Esophagus muscularis mucosa (tissue), 4 donors: Measurements from ENCODE around the gene PIP5K1A. TPM values are rescaled to one million over a fixed set of nuclear protein-coding genes. Genes with fewer than 3 reads are reported as not detected.
A peak's percentile ranks its signal among the peaks of the same experiment; 100 is the strongest.

ENCODE experiments used
- DNase-seq: peaks from one replicate; pipeline ENCODE4 v3.0.0-alpha.2; 2017; ENCODE audit errors: extremely low spot score
- H3K27ac ChIP-seq, 4 donors: fragments of 200-600 bp; sonication (generic); replicated peaks in 1 of 4; 1 replicate in 3 of 4; 2 replicates in 1 of 4; pipeline ENCODE4 v1.5.1; 2016 to 2019; ENCODE audit warnings: mild to moderate bottlenecking in 1 of 4
- H3K27me3 ChIP-seq, 4 donors: fragments of 200-600 bp; sonication (generic); one replicate each; pipeline versions ENCODE4 v1.5.1 to v1.6.0; 2016 to 2019
- H3K36me3 ChIP-seq, 4 donors: fragments of 200-600 bp; sonication (generic); one replicate each; pipeline ENCODE4 v1.5.1; 2016 to 2019
- H3K4me1 ChIP-seq, 4 donors: fragments of 200-600 bp; sonication (generic); one replicate each; pipeline ENCODE4 v1.5.1; 2016 to 2019
- H3K4me3 ChIP-seq, 4 donors: fragments of 200-600 bp; sonication (generic); 1 replicate in 2 of 4; 2 replicates in 2 of 4; pipeline ENCODE4 v1.5.1; 2016 to 2019; ENCODE audit warnings: mild to moderate bottlenecking in 4 of 4, moderate library complexity in 1 of 4
- H3K9me3 ChIP-seq, 4 donors: fragments of 200-600 bp; sonication (generic); 1 replicate in 3 of 4; 2 replicates in 1 of 4; pipeline ENCODE4 v1.5.1; 2016 to 2019
- CTCF ChIP-seq, 3 experiments: fragments of 200-600 bp in 2 of 3; fragments of 450-650 bp in 1 of 3; sonication (generic) in 2 of 3; IDR thresholded peaks; one replicate each; pipeline ENCODE4 v1.5.1; 2017 to 2019; ENCODE audit warnings: antibody characterized with exemption in 3 of 3, mild to moderate bottlenecking in 2 of 3, moderate library complexity in 1 of 3
- EP300 ChIP-seq: sonication (generic); formaldehyde crosslinking; IDR thresholded peaks from one replicate; pipeline ENCODE4 v1.6.1; 2017; ENCODE audit warnings: antibody characterized with exemption
- POLR2A ChIP-seq: fragments of 450-650 bp; IDR thresholded peaks from one replicate; pipeline ENCODE4 v1.6.1; 2017; ENCODE audit warnings: antibody characterized with exemption, moderate library complexity, mild to moderate bottlenecking, low read depth
- POLR2AphosphoS5 ChIP-seq, 2 donors: sonication (generic); formaldehyde crosslinking; IDR thresholded peaks; one replicate each; pipeline ENCODE4 v1.6.1; 2017; ENCODE audit warnings: antibody characterized with exemption in 2 of 2
- WGBS: methylation state at CpG from one replicate; pipeline ENCODE4 v1.1.5; 2018; 5-methylcytosine and 5-hydroxymethylcytosine counted together
- intact Hi-C: fragments of 100-400 bp; cut with DNase I; formaldehyde crosslinking; loops from one replicate; pipeline ENCODE4 v1.15.1; 2023
- total RNA-seq, 4 donors: library from RNA; depleted of rRNA; stranded (reverse); fragments of >200 nt; gene quantifications; one replicate each; pipeline versions ENCODE4 v1.1.0 to v1.2.1, GENCODE V29; 2016

Gene PIP5K1A
- total RNA-seq, 4 donors from 2014 or later: 44.7 to 54.9 (median 47.1) TPM

- Histone ChIP-seq H3K27me3 (no peaks in the 10 kb centered on the region), H3K4me3 (no peak overlapping the region), H3K27ac (peak overlapping the region in 1 of 4 donors; percentile 8), H3K36me3 (peaks cover 73 to 100% (median 99%) of the 10 kb centered on the region in 4 donors), H3K4me1 (peaks cover 0 to 11% (median 9%) of the 10 kb centered on the region in 4 donors), H3K9me3 (no peaks in the 10 kb centered on the region)
- no peak for DNase-seq
- WGBS: 82% methylated on average over 6 of the region's 6 CpGs
- intact Hi-C loops: no loop called here
- TF ChIP-seq POLR2A (no peak), POLR2AphosphoS5 (IDR thresholded peaks at IDR 0.05) (no peak), CTCF (IDR thresholded peaks at IDR 0.05) (no peak), EP300 (no peak)
Observed at GRCh38 chr1:151235235-151235634, 36.9 kb downstream of the PIP5K1A start.

DNA sequence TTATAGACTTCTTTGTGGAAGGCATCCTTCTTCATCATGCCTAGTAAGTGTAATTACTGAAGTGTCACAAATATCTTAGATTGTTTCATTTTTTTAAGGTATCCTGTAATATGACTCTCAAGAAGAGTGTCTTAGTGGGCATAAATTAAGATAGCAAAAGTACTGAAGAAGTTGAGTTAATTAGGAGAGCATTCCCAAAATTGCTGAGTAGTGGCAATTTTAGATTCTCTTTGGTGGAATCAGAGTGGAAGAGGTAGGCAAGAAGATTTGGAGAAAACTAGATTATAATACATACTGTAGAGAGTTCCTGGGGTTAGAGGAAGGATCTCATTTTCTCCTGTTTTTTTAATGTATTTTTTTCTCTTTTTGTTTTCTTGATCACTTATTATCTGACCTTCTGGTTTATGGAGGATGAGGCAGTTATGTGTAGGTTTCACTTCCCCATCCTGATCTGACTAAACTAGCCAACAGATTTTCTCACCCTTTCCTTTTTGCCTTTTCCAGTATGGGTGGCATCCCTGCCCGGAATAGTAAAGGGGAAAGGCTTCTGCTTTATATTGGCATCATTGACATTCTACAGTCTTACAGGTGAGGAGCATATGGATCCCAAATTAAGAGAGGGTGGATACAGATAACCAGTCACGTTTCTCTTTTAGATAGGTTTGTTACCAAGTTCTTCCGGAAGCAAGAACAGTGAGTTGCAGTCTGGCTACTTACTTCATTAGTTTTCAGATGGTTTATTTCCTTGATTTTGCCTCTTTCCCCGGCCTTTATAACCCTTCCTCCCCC is 39.5 kb downstream of the PIP5K1A start:
- peaks cover 0 to 37% (median 23%) of the 10 kb centered on the region in 4 donors for H3K4me1 ChIP-seq
- H3K27ac ChIP-seq: peak overlapping the region in 2 of 4 donors; percentile 20 to 22
- no peak overlapping the region for H3K4me3 ChIP-seq
- intact Hi-C loops: no loop called here
- H3K36me3 ChIP-seq: peaks cover 67 to 100% (median 98%) of the 10 kb centered on the region in 4 donors
- WGBS: 70% methylated on average over 4 of the region's 4 CpGs
- H3K27me3 ChIP-seq: no peaks in the 10 kb centered on the region
- H3K9me3 ChIP-seq: no peaks in the 10 kb centered on the region
- no peak for DNase-seq
- TF ChIP-seq CTCF (IDR thresholded peaks at IDR 0.05) (no peak), POLR2A (no peak), POLR2AphosphoS5 (IDR thresholded peaks at IDR 0.05) (no peak), EP300 (no peak)

DNA sequence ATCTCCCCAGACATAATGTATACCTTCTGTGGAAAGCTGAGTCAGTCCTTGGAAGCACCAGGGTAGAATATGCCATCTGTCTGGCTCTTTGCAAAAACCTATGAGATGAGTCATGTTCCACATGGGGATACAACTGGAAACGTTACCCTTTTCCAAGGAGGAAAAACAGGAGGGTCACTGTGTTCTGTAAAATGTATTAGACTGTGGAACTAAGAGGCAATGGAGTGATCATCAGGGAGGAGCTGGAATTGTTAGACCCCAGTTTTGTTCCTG is 40.1 kb downstream of the PIP5K1A start:
- no peaks in the 10 kb centered on the region for H3K27me3 ChIP-seq
- 35% methylated on average over 1 of the region's 1 CpG for WGBS
- H3K4me3 ChIP-seq: no peak overlapping the region
- no peak for DNase-seq
- H3K36me3 ChIP-seq: peaks cover 68 to 100% (median 98%) of the 10 kb centered on the region in 4 donors
- peak overlapping the region in 2 of 4 donors; percentile 18 to 20 for H3K27ac ChIP-seq
- peaks cover 0 to 37% (median 23%) of the 10 kb centered on the region in 4 donors for H3K4me1 ChIP-seq
- intact Hi-C loops: no loop called here
- TF ChIP-seq POLR2AphosphoS5 (IDR thresholded peaks at IDR 0.05): no peak
- no peaks in the 10 kb centered on the region for H3K9me3 ChIP-seq

GRCh38 chr1:151242442-151242841 is 44.1 kb downstream of the PIP5K1A start:
- intact Hi-C loops: no loop called here
- Histone ChIP-seq H3K27ac (peak overlapping the region; percentile 52 to 64 (median 61)), H3K36me3 (peaks cover 57 to 100% (median 97%) of the 10 kb centered on the region in 4 donors), H3K4me1 (peaks cover 0 to 37% (median 21%) of the 10 kb centered on the region in 4 donors), H3K9me3 (no peaks in the 10 kb centered on the region), H3K27me3 (no peaks in the 10 kb centered on the region), H3K4me3 (peak overlapping the region in 1 of 4 donors; percentile 10)
- WGBS: 84% methylated on average over 2 of the region's 2 CpGs
- no peak for DNase-seq
- no peak for TF ChIP-seq CTCF (IDR thresholded peaks at IDR 0.05)
- no peak for TF ChIP-seq POLR2AphosphoS5 (IDR thresholded peaks at IDR 0.05)
- TF ChIP-seq POLR2A: no peak

GRCh38 chr1:151243683-151244216 is 45.4 kb downstream of the PIP5K1A start:
- Histone ChIP-seq H3K9me3 (no peaks in the 10 kb centered on the region), H3K4me3 (no peak overlapping the region), H3K27ac (peak overlapping the region in 3 of 4 donors; percentile 30 to 62 (median 39)), H3K4me1 (peaks cover 0 to 28% (median 15%) of the 10 kb centered on the region in 4 donors), H3K27me3 (no peaks in the 10 kb centered on the region), H3K36me3 (peaks cover 63 to 100% (median 97%) of the 10 kb centered on the region in 4 donors)
- WGBS: 92% methylated on average over 5 of the region's 5 CpGs
- intact Hi-C loops: no loop called here
- TF ChIP-seq CTCF (IDR thresholded peaks at IDR 0.05) (no peak), POLR2AphosphoS5 (IDR thresholded peaks at IDR 0.05) (no peak), EP300 (no peak), POLR2A (no peak)
- no peak for DNase-seq
